22Rv1 (cell line): ENCODE data around the gene FAM236D.
"Not testable (repeated sequence)": the region's sequence is repeated elsewhere in the genome, so short reads cannot be mapped to it uniquely, and the experiment has no call there.

Experiments used
- ZFX ChIP-seq: fragments of 450-650 bp; IDR thresholded peaks from 2 replicates; pipeline ENCODE4 v1.6.1; 2017; ENCODE audit warnings: antibody characterized with exemption, borderline replicate concordance
- TF ChIP-seq, protein P1 (sequence below): fragments of 450-650 bp; IDR thresholded peaks from 2 replicates; pipeline ENCODE4 v1.5.1; 2017; ENCODE audit warnings: mild to moderate bottlenecking

GRCh38 chrX:72760454-72760853 lies 47.6 kb downstream of the FAM236D start:
- TF ChIP-seq, protein P1, sequence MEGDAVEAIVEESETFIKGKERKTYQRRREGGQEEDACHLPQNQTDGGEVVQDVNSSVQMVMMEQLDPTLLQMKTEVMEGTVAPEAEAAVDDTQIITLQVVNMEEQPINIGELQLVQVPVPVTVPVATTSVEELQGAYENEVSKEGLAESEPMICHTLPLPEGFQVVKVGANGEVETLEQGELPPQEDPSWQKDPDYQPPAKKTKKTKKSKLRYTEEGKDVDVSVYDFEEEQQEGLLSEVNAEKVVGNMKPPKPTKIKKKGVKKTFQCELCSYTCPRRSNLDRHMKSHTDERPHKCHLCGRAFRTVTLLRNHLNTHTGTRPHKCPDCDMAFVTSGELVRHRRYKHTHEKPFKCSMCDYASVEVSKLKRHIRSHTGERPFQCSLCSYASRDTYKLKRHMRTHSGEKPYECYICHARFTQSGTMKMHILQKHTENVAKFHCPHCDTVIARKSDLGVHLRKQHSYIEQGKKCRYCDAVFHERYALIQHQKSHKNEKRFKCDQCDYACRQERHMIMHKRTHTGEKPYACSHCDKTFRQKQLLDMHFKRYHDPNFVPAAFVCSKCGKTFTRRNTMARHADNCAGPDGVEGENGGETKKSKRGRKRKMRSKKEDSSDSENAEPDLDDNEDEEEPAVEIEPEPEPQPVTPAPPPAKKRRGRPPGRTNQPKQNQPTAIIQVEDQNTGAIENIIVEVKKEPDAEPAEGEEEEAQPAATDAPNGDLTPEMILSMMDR: not testable (repeated sequence)
- not testable (repeated sequence) for TF ChIP-seq ZFX
